22Rv1 (cell line): ENCODE results near the gene GFRA4.
A peak's percentile ranks its signal among the peaks of the same experiment; 100 is the strongest.

ENCODE experiments used
- H3K27ac ChIP-seq: fragments of 450-650 bp; 2 replicates; pipeline ENCODE4 v1.5.1; 2017
- ZFX ChIP-seq: fragments of 450-650 bp; IDR thresholded peaks from 2 replicates; pipeline ENCODE4 v1.6.1; 2017; ENCODE audit warnings: antibody characterized with exemption, borderline replicate concordance
- TF ChIP-seq, protein P1 (sequence below): fragments of 450-650 bp; IDR thresholded peaks from 2 replicates; pipeline ENCODE4 v1.5.1; 2017; ENCODE audit warnings: mild to moderate bottlenecking

Gene GFRA4

DNA sequence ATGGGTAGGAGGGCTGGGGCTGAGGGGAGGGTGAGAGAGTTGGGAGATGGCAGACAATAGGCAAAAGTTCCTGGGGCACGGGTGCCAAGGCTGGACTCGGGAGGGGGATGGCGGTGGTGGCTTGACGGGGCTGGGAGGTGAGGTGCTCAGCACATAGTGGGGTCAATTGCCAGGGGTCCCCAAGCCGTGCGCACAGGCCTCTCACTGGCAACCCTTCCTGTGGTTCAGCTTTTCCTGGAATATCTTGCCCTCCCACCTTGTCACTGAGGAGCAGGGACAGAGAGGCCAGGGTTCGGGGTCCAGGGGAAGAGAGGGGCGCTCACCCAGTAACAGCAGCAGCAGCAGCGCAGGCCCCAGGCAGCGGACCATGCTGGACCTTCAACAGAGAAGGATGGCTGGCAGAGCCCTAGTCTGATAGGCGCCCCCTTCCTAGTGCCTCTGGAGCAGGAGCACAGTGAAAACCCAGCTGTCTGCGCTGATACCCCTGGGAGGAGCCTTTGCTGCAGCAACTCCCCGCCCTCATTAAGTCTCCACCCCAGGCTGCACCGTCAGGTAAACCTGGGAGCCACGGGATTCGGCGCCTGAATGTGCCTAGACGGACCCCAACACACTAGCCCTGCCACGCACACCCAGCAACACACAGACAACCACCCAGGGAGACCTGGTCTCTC is at the start of gene GFRA4:
TSS of gene GFRA4 (minus strand) at position 369 of the 671 bp plus-strand sequence. CDS start at position 369, 0 bp downstream.
- TF ChIP-seq, protein P1, sequence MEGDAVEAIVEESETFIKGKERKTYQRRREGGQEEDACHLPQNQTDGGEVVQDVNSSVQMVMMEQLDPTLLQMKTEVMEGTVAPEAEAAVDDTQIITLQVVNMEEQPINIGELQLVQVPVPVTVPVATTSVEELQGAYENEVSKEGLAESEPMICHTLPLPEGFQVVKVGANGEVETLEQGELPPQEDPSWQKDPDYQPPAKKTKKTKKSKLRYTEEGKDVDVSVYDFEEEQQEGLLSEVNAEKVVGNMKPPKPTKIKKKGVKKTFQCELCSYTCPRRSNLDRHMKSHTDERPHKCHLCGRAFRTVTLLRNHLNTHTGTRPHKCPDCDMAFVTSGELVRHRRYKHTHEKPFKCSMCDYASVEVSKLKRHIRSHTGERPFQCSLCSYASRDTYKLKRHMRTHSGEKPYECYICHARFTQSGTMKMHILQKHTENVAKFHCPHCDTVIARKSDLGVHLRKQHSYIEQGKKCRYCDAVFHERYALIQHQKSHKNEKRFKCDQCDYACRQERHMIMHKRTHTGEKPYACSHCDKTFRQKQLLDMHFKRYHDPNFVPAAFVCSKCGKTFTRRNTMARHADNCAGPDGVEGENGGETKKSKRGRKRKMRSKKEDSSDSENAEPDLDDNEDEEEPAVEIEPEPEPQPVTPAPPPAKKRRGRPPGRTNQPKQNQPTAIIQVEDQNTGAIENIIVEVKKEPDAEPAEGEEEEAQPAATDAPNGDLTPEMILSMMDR = no peak
- TF ChIP-seq ZFX = no peak
- H3K27ac ChIP-seq = no peak within 1 kb of the TSS

DNA sequence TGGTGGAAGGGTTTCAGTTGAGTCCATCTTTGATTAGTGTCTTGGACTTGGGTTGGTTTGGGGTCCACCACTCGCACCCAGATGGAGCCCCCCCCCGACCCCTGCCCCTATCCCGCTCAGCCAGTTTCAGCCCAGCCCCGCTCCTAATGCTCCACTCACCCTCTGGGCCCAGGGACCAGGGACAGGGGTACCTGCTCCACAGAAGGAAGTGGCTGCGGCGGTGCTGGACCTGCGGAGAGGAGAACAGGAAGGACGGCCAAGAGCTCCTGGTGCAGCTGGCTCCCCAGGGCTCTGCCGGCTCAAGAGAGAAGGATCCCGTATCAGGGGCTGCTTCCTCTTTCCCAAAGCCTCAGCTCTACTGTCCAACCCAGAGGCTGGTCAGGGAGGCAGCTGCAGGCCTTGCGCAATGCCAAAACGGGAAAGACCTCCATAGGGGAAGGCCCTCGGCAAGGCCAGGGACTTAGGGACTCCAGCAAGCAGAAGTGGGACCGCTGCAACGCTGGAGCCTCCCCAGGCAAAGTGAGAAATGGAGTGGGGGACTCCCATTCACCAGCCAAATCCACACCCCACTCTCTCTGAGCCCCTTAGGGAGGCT is 49.2 kb upstream of the GFRA4 start, which contains the start of gene SIGLEC1:
TSS of gene SIGLEC1 (minus strand) at position 322 of the 595 bp plus-strand sequence. CDS start 5,472 bp downstream, outside the sequence.
- no peak for TF ChIP-seq ZFX
- TF ChIP-seq, protein P1 = no peak
- no peak within 1 kb of the TSS for H3K27ac ChIP-seq

GRCh38 chr20:3711484-3711941 is 48.3 kb upstream of the GFRA4 start:
- TF ChIP-seq ZFX = no peak
- TF ChIP-seq, protein P1 = no peak
- no peak overlapping the region for H3K27ac ChIP-seq

GRCh38 chr20:3710703-3711483 is 47.7 kb upstream of the GFRA4 start:
- TF ChIP-seq, protein P1 = peak; percentile 97
- TF ChIP-seq ZFX = no peak
- H3K27ac ChIP-seq = no peak overlapping the region

- TF ChIP-seq, protein P1 = no peak
- TF ChIP-seq ZFX = no peak
- no peak overlapping the region for H3K27ac ChIP-seq
Measured at GRCh38 chr20:3710011-3710466, 46.8 kb upstream of the GFRA4 start.

- no peak overlapping the region for H3K27ac ChIP-seq
- no peak for TF ChIP-seq ZFX
- TF ChIP-seq, protein P1 = no peak
Measured at GRCh38 chr20:3707508-3707899, 44.3 kb upstream of the GFRA4 start.
